Trophoblast cell (in vitro differentiated cells and primary cell): ENCODE measurements around the gene EGR1.
A peak's percentile ranks its signal among the peaks of the same experiment; 100 is the strongest.

ENCODE experiments used
- DNase-seq, 2 donors: peaks; one replicate each; pipeline ENCODE4 v3.0.0-alpha.2; 2016
- H2AFZ ChIP-seq: 2 replicates; pipeline ENCODE4 v1.6.1; 2013; ENCODE audit warnings: low read length, moderate library complexity, mild to moderate bottlenecking; ENCODE audit not compliant: insufficient read depth, poor library complexity
- H2AK5ac ChIP-seq: 2 replicates; pipeline ENCODE4 v1.6.1; 2013; ENCODE audit warnings: mild to moderate bottlenecking, low read length
- H2BK120ac ChIP-seq: 2 replicates; pipeline ENCODE4 v1.6.1; 2013; ENCODE audit warnings: low read length, mild to moderate bottlenecking, moderate library complexity; ENCODE audit not compliant: insufficient read depth, poor library complexity
- H2BK12ac ChIP-seq: 2 replicates; pipeline ENCODE4 v1.6.1; 2013; ENCODE audit warnings: mild to moderate bottlenecking, low read length, moderate library complexity
- H2BK5ac ChIP-seq: 2 replicates; pipeline ENCODE4 v1.6.1; 2013; ENCODE audit warnings: low read length, low read depth, moderate library complexity, mild to moderate bottlenecking; ENCODE audit not compliant: poor library complexity
- H3K14ac ChIP-seq: 2 replicates; pipeline ENCODE4 v1.6.1; 2013; ENCODE audit warnings: mild to moderate bottlenecking, low read length
- H3K18ac ChIP-seq: 2 replicates; pipeline ENCODE4 v1.6.1; 2013; ENCODE audit warnings: mild to moderate bottlenecking, low read length
- H3K23ac ChIP-seq: 2 replicates; pipeline ENCODE4 v1.6.1; 2013; ENCODE audit warnings: low read length
- H3K27ac ChIP-seq: 2 replicates; pipeline ENCODE4 v1.5.1; 2013; ENCODE audit warnings: low read depth, mild to moderate bottlenecking, inconsistent platforms, low read length, moderate library complexity
- H3K27me3 ChIP-seq: 2 replicates; pipeline ENCODE4 v1.6.1; 2013; ENCODE audit warnings: inconsistent platforms, mild to moderate bottlenecking, low read length, moderate library complexity; ENCODE audit not compliant: insufficient read depth
- H3K36me3 ChIP-seq, 2 experiments: 1 replicate in 1 of 2; 2 replicates in 1 of 2; pipeline ENCODE4 v1.6.1; 2013; ENCODE audit warnings: low read length in 2 of 2, mild to moderate bottlenecking in 2 of 2, moderate library complexity in 1 of 2; ENCODE audit not compliant: insufficient read depth in 2 of 2, control insufficient read depth in 1 of 2
- H3K4ac ChIP-seq: 2 replicates; pipeline ENCODE4 v1.6.1; 2013; ENCODE audit warnings: low read depth, mild to moderate bottlenecking, low read length, moderate library complexity
- H3K4me1 ChIP-seq, 2 experiments: 1 replicate in 1 of 2; 2 replicates in 1 of 2; pipeline ENCODE4 v1.6.1; 2013; ENCODE audit warnings: low read length in 2 of 2, mild to moderate bottlenecking in 2 of 2, moderate library complexity in 1 of 2; ENCODE audit not compliant: insufficient read depth in 2 of 2, control insufficient read depth in 1 of 2
- H3K4me2 ChIP-seq: 2 replicates; pipeline ENCODE4 v1.6.1; 2013; ENCODE audit warnings: inconsistent platforms, mild to moderate bottlenecking, low read length, moderate library complexity
- H3K4me3 ChIP-seq: 2 replicates; pipeline ENCODE4 v1.5.1; 2013; ENCODE audit warnings: mild to moderate bottlenecking, low read depth, low read length, inconsistent platforms
- H3K79me1 ChIP-seq: one replicate; pipeline ENCODE4 v1.6.1; 2013; ENCODE audit warnings: low read length
- H3K79me2 ChIP-seq: 2 replicates; pipeline ENCODE4 v1.6.1; 2013; ENCODE audit warnings: low read length, mild to moderate bottlenecking; ENCODE audit not compliant: control insufficient read depth, insufficient read depth, poor library complexity
- H3K9ac ChIP-seq: 2 replicates; pipeline ENCODE4 v1.6.1; 2013; ENCODE audit warnings: mild to moderate bottlenecking, low read length
- H3K9me3 ChIP-seq: 2 replicates; pipeline ENCODE4 v1.6.1; 2013; ENCODE audit warnings: low read depth, mild to moderate bottlenecking, control low read depth, inconsistent platforms, low read length; ENCODE audit not compliant: insufficient read depth
- H4K12ac ChIP-seq: 2 replicates; pipeline ENCODE4 v1.6.1; 2013; ENCODE audit warnings: low read depth, mild to moderate bottlenecking, low read length, moderate library complexity
- H4K8ac ChIP-seq: 2 replicates; pipeline ENCODE4 v1.6.1; 2013; ENCODE audit warnings: low read depth, mild to moderate bottlenecking, low read length, moderate library complexity
- H4K91ac ChIP-seq: one replicate; pipeline ENCODE4 v1.6.1; 2013; ENCODE audit warnings: low read depth, mild to moderate bottlenecking, low read length, moderate library complexity
- WGBS: extraction: QIAGEN DNeasy Blood & Tissue Kit; methylation state at CpG from one replicate; pipeline ENCODE4 v1.1.7; 2013; ENCODE audit warnings: missing lambda C conversion rate; ENCODE audit not compliant: insufficient read length, insufficient coverage; ENCODE audit errors: extremely low coverage; 5-methylcytosine and 5-hydroxymethylcytosine counted together

The EGR1 gene

DNA sequence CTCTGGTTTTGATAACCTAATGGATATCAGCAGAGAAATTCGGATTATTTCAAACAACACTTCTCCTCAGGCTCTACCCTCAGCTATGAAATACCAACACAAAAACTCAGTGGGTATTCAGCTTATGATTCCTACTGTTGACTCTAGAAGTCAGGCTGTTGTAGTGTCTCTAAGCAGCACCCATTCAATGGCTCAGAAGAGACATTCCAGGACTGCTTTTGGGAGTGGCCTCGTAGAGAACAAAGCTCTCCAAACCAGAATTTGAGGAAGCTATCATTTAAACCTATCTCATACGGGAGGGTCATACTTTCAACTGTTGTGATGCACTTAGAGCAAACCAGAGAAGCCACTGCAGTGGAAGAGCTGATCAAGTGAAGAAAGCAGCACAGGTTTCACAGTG lies 43.7 kb downstream of the EGR1 start:
- no peak overlapping the region for H3K4me2 ChIP-seq

GRCh38 chr5:138514021-138514420 lies 48.7 kb downstream of the EGR1 start:
- H2BK5ac ChIP-seq, result no peak overlapping the region
- no peak overlapping the region for H4K8ac ChIP-seq
- H3K4ac ChIP-seq, result no peak overlapping the region
- no peak overlapping the region for H3K18ac ChIP-seq
- H3K9me3 ChIP-seq, result no peaks in the 10 kb centered on the region
- H3K4me2 ChIP-seq, result no peak overlapping the region
- H3K79me1 ChIP-seq, result no peaks in the 10 kb centered on the region
- no peak overlapping the region for H3K4me3 ChIP-seq
- H4K12ac ChIP-seq, result no peak overlapping the region
- no peak overlapping the region for H3K27ac ChIP-seq
- H3K4me1 ChIP-seq, result no peaks in the 10 kb centered on the region
- H3K9ac ChIP-seq, result no peak overlapping the region
- H2BK12ac ChIP-seq, result no peak overlapping the region
- H3K27me3 ChIP-seq, result no peaks in the 10 kb centered on the region
- DNase-seq, result no peak
- no peak overlapping the region for H2BK120ac ChIP-seq
- H3K14ac ChIP-seq, result no peak overlapping the region
- H4K91ac ChIP-seq, result no peak overlapping the region
- no peak overlapping the region for H3K23ac ChIP-seq
- H2AK5ac ChIP-seq, result no peak overlapping the region
- WGBS, result no CpG with 5 or more reads among the region's 1 CpG
- H3K79me2 ChIP-seq, result no peaks in the 10 kb centered on the region
- H2AFZ ChIP-seq, result no peak overlapping the region
- H3K36me3 ChIP-seq, result peaks cover 31 to 49% of the 10 kb centered on the region in 2 experiments

More for the DNA sequence above, 43.7 kb downstream of the EGR1 start:
- H3K9me3 ChIP-seq, result no peaks in the 10 kb centered on the region
- H3K4me3 ChIP-seq, result no peak overlapping the region
- DNase-seq, result peak; percentile 67 to 85
- H4K91ac ChIP-seq, result no peak overlapping the region
- no CpG with 5 or more reads among the region's 3 CpGs for WGBS
- H3K27ac ChIP-seq, result no peak overlapping the region
- no peak overlapping the region for H3K18ac ChIP-seq
- no peaks in the 10 kb centered on the region for H3K79me2 ChIP-seq
- H3K23ac ChIP-seq, result no peak overlapping the region
- H2BK12ac ChIP-seq, result no peak overlapping the region
- H2BK5ac ChIP-seq, result no peak overlapping the region
- no peak overlapping the region for H2BK120ac ChIP-seq
- H3K27me3 ChIP-seq, result no peaks in the 10 kb centered on the region
- no peak overlapping the region for H3K14ac ChIP-seq
- H3K4me1 ChIP-seq, result no peaks in the 10 kb centered on the region
- no peak overlapping the region for H2AFZ ChIP-seq
- H3K36me3 ChIP-seq, result peaks cover 20 to 41% of the 10 kb centered on the region in 2 experiments
- H3K4ac ChIP-seq, result no peak overlapping the region
- no peak overlapping the region for H4K8ac ChIP-seq
- no peak overlapping the region for H4K12ac ChIP-seq
- H3K79me1 ChIP-seq, result no peaks in the 10 kb centered on the region
- no peak overlapping the region for H2AK5ac ChIP-seq
- H3K9ac ChIP-seq, result no peak overlapping the region

DNA sequence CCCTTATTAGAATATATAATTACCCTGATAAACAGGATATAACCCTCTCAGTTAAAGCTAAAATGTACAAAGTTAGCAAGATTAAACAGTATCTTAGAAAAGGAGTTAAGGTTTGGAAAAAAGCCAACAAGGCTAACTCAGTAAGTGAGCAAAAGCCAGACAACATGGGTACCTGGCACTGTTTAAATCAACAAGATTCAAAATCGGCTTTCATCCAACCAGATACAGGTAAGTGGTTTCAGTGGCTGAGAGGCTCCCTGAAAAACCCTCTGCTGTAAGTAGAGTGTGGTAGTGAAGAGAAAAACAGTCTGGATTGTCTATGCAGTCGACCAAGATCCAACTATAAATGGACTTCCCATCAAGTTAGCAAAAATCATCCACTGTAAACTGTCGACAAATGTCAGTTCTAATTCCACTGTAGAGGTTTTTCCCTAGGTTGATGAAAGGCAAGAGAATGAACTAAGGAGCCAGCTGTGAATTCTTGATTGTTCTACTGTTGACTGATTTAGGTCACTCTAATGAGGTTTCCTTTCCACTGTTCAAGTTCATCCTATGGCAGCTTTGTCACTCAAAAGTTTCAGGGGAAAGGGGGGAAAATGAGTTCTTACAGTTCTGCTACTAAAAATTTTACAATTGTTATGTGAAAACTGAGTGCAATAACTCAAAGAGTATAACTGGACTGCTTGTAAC lies 50.4 kb downstream of the EGR1 start:
- H3K79me1 ChIP-seq, result no peaks in the 10 kb centered on the region
- no CpG with 5 or more reads among the region's 3 CpGs for WGBS

GRCh38 chr5:138517437-138517836 lies 52.2 kb downstream of the EGR1 start:
- H3K36me3 ChIP-seq, result peaks cover 27 to 36% of the 10 kb centered on the region in 2 experiments
- H2AK5ac ChIP-seq, result no peak overlapping the region
- no CpG with 5 or more reads among the region's 4 CpGs for WGBS
- H3K4me2 ChIP-seq, result no peak overlapping the region
- H3K4ac ChIP-seq, result no peak overlapping the region
- H3K27ac ChIP-seq, result no peak overlapping the region
- peaks cover 4% of the 10 kb centered on the region for H3K79me2 ChIP-seq
- no peak overlapping the region for H3K18ac ChIP-seq
- DNase-seq, result no peak
- no peak overlapping the region for H4K12ac ChIP-seq
- no peak overlapping the region for H3K4me3 ChIP-seq
- no peak overlapping the region for H2BK12ac ChIP-seq
- no peaks in the 10 kb centered on the region for H3K79me1 ChIP-seq
- H2BK5ac ChIP-seq, result no peak overlapping the region
- H4K91ac ChIP-seq, result no peak overlapping the region
- H3K4me1 ChIP-seq, result no peaks in the 10 kb centered on the region
- H4K8ac ChIP-seq, result no peak overlapping the region
- no peak overlapping the region for H2BK120ac ChIP-seq
- no peak overlapping the region for H2AFZ ChIP-seq
- H3K9me3 ChIP-seq, result no peaks in the 10 kb centered on the region
- H3K9ac ChIP-seq, result no peak overlapping the region
- H3K23ac ChIP-seq, result no peak overlapping the region
- no peak overlapping the region for H3K14ac ChIP-seq
- H3K27me3 ChIP-seq, result no peaks in the 10 kb centered on the region

More for the DNA sequence above, 50.4 kb downstream of the EGR1 start:
- Histone ChIP-seq H3K9ac (no peak overlapping the region), H3K23ac (no peak overlapping the region), H3K18ac (no peak overlapping the region), H3K79me2 (peaks cover 4% of the 10 kb centered on the region), H2AFZ (no peak overlapping the region), H3K27ac (no peak overlapping the region), H4K8ac (no peak overlapping the region), H3K4ac (no peak overlapping the region), H2BK12ac (no peak overlapping the region), H2AK5ac (no peak overlapping the region), H3K4me2 (no peak overlapping the region), H3K4me3 (no peak overlapping the region), H3K36me3 (peaks cover 28 to 40% of the 10 kb centered on the region in 2 experiments), H2BK5ac (no peak overlapping the region), H3K4me1 (no peaks in the 10 kb centered on the region), H3K14ac (no peak overlapping the region), H3K27me3 (no peaks in the 10 kb centered on the region), H4K12ac (no peak overlapping the region), H3K9me3 (no peaks in the 10 kb centered on the region), H2BK120ac (no peak overlapping the region), H4K91ac (no peak overlapping the region)
- DNase-seq, result no peak
